Stimulated activated CD4-positive, alpha-beta T cell treated with anti-CD3 and anti-CD28 coated beads, Interleukin-15, amount 100 ng/mL, for 48 hours (primary cell): ENCODE results near the gene NEO1.

ENCODE experiments used
- DNase-seq, 2 donors: peaks; one replicate each; pipeline ENCODE4 v3.0.0-alpha.2; 2020; ENCODE audit warnings: low read depth in 2 of 2

NEO1 gene

DNA sequence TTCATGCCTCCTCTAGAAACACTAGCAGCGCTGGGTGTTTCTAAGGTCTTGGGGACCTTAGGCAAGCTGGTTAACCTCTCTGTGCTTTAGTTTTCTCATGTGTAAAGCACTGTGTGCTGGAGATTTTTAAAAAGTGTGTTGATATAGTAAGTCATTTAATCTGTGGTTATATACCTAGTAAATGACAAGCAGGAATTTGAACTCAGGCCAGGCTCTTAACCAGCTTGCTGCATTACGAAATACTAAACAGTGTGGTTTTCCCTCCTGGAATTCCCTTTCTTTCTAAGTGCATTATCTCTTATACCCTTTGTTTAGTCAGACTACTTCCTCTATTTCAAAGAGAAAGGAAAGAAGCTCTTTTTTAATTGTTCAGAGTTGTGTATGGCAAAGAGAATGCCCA lies 26.5 kb downstream of the NEO1 start:
- DNase-seq = no peak

DNA sequence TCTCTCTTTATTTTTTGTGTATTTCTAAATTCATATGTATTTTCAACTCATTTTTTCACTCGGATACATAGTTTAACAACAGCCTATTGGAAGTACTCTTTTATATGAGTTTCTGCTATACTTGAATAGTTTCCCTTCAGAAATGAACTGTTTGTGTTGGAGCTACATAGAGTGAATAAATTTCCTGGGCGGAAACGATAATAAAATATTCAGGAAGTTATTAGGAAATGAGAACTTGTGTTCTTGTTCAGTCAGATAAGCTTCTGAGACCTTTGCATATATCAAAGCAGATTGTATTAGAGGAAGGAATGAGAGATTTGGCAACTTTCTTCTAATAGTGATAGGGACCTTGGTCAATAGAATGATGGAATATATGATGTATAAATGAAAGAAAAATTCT lies 27.3 kb downstream of the NEO1 start:
- DNase-seq = no peak

DNA sequence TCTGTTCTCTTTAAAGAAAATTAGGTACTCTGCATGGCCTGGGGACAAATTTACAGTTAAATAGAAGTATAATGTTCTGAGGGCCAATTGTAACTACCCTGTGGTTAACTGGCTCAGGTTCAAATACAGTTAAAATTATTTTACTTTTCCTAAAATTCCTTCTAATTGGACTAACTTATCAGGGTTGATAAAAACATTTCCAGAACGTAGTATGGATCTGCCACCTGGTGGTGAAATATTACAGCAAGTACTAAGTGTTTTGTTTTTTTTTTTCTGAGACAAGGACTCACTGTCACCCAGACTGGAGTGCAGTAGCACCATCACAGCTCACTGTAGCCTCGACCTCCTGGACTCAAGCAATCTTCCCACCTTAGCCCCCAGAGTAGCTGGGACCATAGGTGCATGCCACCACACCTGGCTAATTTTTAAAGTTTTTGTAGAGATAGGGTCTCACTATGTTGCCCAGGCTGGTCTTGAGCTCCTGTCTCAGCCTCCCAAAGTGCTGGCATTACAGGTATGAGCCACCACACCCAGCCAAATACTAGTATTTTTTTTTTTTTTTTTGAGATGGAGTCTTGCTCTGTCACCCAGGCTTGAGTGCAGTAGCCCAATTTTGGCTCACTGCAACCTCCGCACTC lies 29.2 kb downstream of the NEO1 start:
- DNase-seq = no peak

DNA sequence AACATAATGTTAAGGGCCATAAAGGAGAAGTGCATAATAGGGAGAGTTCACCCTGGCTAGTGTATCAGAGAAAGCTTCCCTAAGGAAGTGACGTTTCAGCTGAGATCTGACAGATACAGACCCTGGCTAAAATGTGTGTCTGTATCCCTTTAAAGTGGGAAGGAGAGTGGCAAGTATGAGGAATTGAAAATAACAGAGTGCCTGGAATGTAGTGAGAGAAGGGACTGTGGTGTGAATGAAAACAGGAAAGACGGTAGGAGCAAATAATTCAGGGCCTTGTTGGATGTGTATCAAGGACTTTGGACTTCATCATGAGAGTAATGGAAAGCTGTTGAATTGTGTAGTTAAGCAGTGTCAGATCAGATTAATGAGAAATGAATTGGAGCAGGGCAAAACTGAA lies 30.5 kb downstream of the NEO1 start:
- DNase-seq = no peak

DNA sequence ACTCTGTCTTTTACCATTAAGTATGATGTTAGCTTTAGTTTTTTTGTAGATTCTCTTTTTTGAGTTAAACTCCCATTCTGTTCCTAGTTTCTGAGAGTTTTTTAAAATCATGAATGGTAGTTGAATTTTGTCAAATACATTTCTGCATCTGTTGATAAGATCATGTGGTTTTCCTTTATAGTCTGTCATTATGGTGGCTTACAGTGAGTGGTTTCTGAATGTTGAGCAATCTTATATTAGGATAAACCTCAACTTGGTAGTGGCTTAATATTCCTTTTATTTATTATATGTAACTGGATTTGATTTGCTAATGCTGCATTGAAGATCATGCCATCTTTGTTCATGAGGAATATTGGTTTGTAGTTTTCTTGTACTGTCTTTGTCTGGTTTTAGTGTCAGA lies 34.8 kb downstream of the NEO1 start:
- no peak for DNase-seq

DNA sequence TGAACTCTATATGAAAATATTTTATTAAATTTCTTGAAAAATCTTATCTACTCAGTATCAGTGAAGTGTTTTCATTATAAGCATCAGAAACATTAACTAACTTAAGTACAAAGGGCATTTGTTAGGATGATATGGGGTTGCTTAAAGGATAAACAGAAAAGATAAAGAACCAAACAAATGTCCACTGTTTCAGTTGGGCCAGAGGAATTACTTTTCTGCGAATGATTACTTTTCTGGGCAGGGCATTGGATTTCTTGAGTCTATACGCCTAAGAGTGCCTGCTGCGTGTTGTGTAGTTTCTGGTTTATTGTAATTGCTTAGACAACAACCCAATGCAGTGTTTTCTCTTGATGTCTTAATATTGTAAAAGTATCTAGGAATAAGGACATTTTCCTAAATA lies 52.8 kb downstream of the NEO1 start:
- DNase-seq = no peak

DNA sequence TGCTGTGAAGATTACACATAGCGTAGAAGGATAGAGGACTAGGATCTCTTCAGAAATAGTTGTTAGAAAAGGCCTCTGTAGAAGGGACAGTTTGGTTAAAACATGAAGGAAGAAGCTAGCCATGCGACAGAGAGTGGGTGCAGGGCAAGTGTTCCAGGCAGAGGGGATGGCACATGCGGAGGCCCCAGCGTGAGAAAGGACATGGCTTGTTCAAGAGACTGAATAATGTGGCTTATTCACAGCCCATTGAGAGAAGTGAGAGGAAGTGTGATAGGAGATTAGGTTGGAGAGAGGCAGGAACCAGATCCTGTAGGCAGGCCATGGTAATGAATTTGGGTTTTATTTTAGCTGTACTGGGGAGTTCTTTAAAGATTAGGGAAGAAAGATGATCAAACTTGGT lies 56.4 kb downstream of the NEO1 start:
- no peak for DNase-seq

DNA sequence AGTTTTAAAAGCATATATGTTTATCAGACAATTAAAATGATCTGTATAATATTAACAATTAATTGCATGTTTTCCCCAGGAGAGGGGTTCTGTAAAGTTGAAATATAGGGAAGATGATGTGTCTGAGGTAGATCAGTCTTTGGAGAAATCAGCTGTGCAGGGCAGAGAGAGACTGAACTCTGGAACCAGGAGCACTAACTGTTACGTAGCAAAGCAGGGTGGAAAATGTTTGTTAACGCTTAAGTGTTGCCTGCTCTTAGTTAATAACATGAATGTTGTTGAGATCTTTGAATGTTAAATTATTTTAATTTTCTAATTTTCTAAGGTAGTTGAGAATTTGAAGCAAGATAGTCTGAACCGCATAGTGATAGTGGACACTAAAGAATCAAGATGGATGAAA lies 57.5 kb downstream of the NEO1 start:
- DNase-seq = no peak

DNA sequence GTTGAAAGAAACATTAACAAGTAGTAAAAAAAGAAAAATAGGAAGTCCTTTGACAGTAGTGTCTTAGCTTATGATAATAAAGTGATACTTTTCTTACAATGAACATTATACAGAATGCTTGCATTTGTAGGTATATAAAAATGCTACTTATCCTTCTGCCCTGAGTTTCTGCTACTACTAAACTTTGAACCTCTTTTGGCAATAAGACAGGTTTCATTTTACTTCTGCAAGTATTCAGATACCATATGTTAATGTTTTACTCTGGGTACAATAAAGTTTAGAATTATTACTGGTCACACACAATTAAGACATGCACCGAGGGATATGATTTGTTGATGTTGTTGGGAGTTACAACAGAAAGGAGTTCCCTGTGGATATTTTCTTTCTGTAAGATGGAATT lies 57.9 kb downstream of the NEO1 start:
- DNase-seq = no peak

DNA sequence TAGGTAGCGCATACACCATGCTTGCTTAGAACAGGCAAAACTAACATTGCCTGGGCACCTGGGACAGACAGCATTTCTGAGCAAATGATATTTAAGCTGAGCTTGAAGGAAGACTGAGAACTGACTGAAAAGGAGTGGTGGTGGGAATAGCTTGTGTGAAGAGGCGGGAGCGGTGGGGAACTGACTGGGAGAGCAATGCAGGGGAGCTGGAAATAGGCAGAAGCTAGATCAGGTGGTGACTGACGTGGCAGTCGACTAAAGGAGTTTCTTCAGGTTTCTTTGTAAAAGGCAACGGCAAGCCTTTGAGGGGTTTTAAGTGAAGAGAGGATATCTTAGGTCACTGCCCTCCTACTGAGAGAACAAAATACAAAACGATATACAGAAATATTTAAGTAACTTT lies 61.8 kb downstream of the NEO1 start:
- no peak for DNase-seq

DNA sequence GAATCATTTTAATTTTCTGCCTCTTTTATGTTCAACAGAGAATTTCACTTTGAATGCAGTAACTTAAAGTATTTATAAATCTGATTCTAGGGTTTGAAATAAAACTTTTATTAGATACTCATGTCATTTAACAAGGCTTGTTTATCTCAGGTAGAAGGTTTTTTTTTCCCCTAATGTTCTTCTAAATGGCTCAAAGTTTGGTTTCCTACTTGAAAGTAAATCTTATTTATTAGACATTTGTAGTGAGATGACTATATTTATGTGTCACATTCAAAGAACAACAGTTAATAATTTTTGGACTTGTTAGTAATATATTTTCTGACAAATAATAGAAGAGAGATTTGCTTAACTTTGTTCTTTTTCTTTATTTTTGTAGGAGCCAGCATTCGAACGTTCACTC lies 63.9 kb downstream of the NEO1 start:
- DNase-seq = no peak

DNA sequence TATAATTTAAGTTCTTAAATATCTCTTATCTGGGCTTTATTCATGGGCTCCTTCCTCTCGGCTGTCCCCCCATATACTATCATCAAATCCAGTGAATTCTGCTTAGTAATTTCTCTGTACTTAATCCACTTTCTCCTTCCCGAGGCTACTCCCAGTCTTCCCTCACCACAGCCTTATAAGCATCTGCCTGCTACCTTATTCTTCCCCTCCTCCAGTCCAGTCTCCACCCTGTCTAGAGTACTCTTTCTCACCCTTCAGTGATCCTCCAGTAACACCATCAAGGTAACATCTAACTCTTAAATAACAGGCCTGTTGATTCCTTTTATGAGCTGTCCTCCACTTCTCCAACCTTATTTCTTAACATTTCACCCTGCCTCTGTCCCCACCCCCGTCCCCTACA lies 65.8 kb downstream of the NEO1 start:
- DNase-seq = no peak

DNA sequence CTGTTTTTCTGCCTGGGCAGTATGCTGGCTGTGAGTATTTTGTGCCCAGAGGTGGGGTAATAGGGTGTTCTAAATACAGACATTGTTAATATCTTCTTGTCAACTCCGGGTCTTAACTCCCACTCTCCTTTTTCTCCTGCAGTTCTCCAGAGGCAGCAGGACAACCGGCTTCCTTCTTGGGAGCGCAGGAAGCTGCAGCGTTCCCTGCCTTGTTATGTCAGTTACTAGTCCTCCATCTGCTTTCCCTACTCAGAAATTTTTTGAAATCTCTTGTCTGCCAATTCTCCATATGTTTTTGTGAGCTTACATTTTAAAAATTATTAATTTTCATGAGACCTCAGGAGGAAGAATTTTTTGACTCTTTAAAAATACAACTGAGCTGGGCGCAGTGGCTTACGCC lies 67.2 kb downstream of the NEO1 start:
- DNase-seq = no peak

DNA sequence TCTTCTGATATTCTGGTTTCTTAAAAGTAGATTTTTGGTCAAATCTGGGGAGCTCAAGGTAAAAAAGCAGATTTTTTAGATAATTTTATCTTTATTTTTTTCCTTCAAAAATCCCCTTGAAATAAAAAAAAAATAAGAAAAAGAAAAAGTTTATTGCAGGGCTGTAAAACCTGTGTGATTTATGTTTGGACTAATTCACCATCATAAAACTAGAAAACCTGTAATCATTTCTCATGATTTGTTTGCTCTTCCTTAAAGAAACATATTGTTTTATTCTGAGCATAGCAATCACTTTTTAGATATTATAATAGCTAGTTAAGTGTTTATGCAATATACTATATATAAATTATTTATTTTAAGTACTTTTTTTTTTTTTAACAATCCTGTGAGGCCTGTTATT lies 68.0 kb downstream of the NEO1 start:
- no peak for DNase-seq

DNA sequence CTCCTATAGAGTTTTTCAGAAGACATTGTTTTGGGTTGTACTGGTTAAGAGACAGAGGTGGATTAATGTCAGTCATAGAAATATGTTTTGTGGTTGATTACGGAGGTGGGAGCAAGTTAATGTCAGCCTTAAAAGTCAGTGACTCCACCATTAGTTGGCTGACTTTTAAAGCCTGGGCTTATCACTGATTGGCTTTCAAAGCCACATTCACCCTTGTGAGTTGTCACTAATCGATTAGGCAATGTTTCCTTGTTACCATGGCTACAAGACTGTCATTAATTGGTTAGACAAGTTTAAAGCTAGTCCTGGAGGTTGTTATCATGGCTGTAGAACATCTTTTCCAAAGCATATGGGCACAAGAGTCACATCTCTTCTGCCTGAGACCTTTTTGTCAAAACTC lies 73.0 kb downstream of the NEO1 start:
- no peak for DNase-seq

DNA sequence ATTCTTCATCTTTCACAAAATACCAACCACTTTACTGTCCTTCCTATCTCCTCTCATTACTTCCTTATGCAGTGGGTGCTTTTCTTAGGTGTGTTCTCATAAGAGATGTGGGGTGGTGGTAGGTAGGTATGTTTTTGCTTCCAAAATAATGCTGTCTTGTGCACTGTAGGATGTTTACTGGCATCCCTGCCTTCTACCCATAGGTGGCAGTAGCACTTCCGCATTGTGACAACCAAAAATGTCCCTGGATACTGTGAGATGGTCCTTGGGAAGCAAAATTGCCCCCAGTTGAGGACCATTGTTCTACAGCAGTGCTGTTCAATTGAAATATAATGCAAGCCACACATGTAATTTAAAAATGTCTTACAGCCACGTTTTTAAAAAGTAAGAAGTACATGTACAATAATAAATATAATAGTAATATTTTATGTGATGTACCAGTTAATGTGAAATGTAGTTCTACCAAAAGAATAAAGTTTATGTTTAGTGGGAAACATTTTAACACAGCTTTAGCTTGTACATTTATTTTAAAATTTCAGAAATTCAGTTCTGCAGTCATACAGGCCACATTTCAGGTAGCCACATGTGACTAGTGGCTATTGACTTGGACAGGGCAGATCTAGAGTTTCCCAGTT lies 75.2 kb downstream of the NEO1 start:
- DNase-seq = peak in 1 of 2 donors; percentile 23

DNA sequence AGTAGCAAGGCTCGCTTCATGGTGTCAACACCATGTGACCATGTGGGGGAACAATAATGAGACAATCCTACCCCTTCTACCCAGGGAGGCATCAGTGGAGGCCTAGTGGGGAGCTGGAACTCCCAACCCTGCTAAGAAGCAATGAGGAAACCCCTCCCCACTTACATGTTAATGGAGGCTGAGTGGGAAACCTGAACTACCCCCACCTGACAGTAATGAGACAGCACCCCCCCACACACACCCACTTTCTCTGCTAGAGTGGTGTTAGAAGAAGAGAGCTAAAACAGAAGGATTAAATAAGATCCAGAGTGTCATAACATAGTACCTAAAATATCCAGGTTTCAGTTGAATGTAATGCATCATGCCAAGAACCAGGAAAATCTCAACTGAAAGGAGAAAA lies 78.6 kb downstream of the NEO1 start:
- DNase-seq = no peak

DNA sequence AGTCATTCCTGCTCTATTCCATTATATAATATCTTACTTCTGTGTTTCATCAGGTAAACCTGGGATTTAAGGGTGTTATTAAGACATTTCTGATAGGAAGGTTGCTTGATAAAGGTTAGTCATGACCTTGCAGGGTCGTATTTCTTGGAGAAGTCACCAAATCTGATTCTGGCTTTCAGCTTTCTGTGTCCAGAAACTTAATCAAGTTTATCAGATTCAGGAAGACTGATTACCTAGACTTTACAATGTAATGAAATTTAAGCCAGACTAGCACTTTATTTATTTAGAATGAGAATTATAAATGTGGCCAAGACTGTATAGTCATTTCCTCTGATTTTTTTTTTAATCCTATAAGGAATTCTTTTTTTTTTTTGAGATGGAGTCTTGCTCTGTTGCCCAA lies 81.9 kb downstream of the NEO1 start:
- no peak for DNase-seq

DNA sequence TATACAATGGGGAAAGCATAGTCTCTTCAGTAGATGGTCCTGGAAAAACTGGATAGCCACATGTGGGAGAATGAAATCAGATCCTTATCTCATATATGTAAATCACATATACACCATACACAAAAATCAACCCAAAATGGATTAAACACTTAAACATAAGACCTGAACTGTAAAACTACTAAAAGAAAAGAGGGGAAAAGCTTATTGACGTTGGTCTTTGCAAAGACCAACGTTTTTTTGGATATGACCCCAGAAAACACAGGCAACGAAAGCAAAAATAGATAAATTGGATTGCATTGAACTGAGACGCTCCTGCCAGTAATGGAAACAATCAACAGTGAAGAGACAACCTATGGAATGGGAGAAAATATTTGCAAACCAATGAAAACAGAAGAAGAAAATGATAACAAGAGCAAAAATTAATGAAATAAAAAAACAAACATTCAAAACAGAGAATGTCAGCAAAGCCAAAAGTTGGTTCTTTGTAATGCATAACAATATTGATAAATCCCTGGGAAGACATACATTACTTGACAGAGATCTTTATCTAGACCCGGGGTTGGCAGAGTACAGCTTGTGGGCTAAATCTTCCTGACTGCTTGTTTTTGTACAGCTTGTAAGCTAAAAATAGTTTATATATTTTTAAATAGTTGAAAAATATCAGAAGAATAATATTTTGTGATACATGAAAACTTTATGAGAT lies 86.9 kb downstream of the NEO1 start:
- DNase-seq = no peak

DNA sequence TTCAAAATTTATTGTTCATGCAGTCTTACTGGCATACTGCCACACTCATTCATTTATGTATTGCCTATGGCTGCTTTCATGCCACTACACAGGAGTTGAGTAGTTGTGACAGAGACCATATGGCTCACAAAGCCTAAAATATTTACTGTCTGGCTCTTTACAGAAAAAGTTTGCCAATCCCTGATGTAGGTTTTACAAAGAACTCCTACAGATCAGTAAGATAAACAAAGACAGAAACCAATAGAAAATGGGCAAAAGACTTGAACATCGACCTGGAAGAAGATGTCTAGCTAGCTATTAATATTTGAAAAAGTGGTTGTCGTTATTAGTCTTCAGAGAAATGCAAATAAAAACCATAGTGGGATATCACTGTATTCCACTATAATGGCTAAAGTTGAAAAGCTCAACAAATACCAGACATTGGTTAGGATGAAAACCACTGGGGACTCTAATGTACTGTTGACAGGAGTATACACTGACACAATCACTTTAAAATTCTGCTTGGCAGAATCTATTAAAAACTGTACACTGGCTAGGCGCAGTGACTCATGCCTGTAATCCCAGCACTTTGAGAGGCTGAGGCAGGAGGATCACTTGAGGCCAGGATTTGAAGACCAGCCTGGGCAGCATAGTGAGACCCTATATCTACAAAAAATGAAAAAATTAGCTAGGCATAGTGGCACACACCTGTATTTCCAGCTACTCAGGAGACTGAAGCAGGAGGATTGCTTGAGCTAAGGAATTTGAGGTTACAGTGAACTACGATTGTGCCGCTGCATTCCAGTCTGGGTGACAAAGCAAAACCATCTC lies 87.7 kb downstream of the NEO1 start:
- no peak for DNase-seq

DNA sequence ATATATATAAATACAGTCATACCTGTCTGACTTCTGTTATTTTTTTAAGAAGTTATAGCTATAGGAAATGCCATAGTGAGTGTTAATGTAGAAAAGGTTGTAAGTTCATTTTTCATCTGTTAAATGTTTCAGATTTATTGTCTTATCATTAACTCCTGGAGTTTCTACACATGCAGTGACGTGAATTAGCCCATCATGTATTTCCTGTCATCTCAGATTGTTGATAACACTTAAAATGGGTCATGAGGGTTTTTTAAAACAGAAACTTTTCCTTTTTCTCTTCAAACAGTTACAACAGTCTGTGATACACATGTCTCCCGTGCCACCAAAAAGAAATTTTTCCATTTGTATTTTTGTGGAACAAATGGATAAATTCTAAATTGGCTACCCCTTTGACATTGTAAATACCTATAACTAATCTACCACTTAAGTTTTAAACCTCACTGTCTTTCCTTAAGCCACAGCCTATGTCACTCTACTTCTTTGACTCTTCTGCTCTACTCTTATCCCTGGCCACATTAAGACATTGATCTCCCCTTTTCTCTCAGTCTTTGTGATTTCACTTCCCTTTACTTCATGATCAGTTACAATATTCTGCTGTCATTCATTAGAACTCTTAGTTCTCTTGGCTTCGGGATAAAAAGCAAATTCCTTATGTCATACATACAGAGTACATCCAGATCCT lies 89.1 kb downstream of the NEO1 start:
- DNase-seq = no peak
